PFSK-1 (cell line): Measurements from ENCODE around the gene GP1BA.

Experiments used
- FOXP2 ChIP-seq: optimal IDR thresholded peaks from 2 replicates; pipeline ENCODE3; 2011; ENCODE audit warnings: borderline replicate concordance, control low read depth, inconsistent platforms; ENCODE audit not compliant: insufficient read depth; ENCODE audit errors: extremely low read length, extremely low read depth
- POLR2AphosphoS5 ChIP-seq: IDR thresholded peaks from 2 replicates; pipeline ENCODE4 v1.6.1; 2012; ENCODE audit warnings: low read depth, mild to moderate bottlenecking, control low read depth, low read length, moderate library complexity
- REST ChIP-seq, 2 experiments: IDR thresholded peaks; 2 replicates each; pipeline versions ENCODE4 v1.6.1 to v1.8.0; 2011 to 2012; ENCODE audit warnings: low read depth in 2 of 2, low read length in 2 of 2, control low read depth in 1 of 2, inconsistent platforms in 1 of 2, mild to moderate bottlenecking in 1 of 2, moderate library complexity in 1 of 2; ENCODE audit not compliant: insufficient read depth in 1 of 2
- SIN3A ChIP-seq: IDR thresholded peaks from 2 replicates; pipeline ENCODE4 v1.6.1; 2012; ENCODE audit warnings: mild to moderate bottlenecking, low read length, moderate library complexity, borderline replicate concordance; ENCODE audit not compliant: insufficient read depth
- TAF1 ChIP-seq: IDR thresholded peaks from 2 replicates; pipeline ENCODE4 v1.6.1; 2012; ENCODE audit warnings: low read length, control low read depth, borderline replicate concordance; ENCODE audit not compliant: insufficient read depth

The GP1BA gene

GRCh38 chr17:4955091-4955490, 23.0 kb downstream of the GP1BA start:
- TF ChIP-seq TAF1 (no peak), POLR2AphosphoS5 (no peak), FOXP2 (no peak), SIN3A (no peak), REST (IDR thresholded peaks at IDR 0.05; ENCODE audit: insufficient read depth in 1 of 2, low read depth in 2 of 2, low read length in 2 of 2) (no peak)

- no peak for TF ChIP-seq SIN3A
- no peak for TF ChIP-seq FOXP2
- no peak for TF ChIP-seq REST (IDR thresholded peaks at IDR 0.05; ENCODE audit: insufficient read depth in 1 of 2, low read depth in 2 of 2, low read length in 2 of 2)
- no peak for TF ChIP-seq TAF1
- TF ChIP-seq POLR2AphosphoS5: no peak
Measured at GRCh38 chr17:4956493-4957061, 24.5 kb downstream of the GP1BA start.

- TF ChIP-seq SIN3A (no peak), REST (IDR thresholded peaks at IDR 0.05; ENCODE audit: insufficient read depth in 1 of 2, low read depth in 2 of 2, low read length in 2 of 2) (no peak), TAF1 (no peak), FOXP2 (no peak), POLR2AphosphoS5 (0 out of 2 replicates have a peak, but pooled peaks have one; percentile 28)
Measured at GRCh38 chr17:4958102-4958501, 26.0 kb downstream of the GP1BA start.

- TF ChIP-seq POLR2AphosphoS5 (no peak), TAF1 (no peak), SIN3A (no peak), FOXP2 (no peak), REST (IDR thresholded peaks at IDR 0.05; ENCODE audit: insufficient read depth in 1 of 2, low read depth in 2 of 2, low read length in 2 of 2) (no peak)
Measured at GRCh38 chr17:4959261-4959965, 27.3 kb downstream of the GP1BA start.

GRCh38 chr17:4960279-4960922, 28.3 kb downstream of the GP1BA start:
- TF ChIP-seq TAF1 (no peak), REST (IDR thresholded peaks at IDR 0.05; ENCODE audit: insufficient read depth in 1 of 2, low read depth in 2 of 2, low read length in 2 of 2) (no peak), POLR2AphosphoS5 (no peak), FOXP2 (no peak), SIN3A (no peak)
